ENCODE data around the gene MMRN2.

Gene MMRN2

GRCh38 chr10:86967481-86967941 lies 10.1 kb upstream of the MMRN2 start:
- no peak for TF ChIP-seq SIN3A (IDR thresholded peaks at IDR 0.05; ENCODE audit: borderline replicate concordance, insufficient read depth, low read length)
- no peak for TF ChIP-seq FOXP2 (optimal IDR thresholded peaks at IDR 0.05; ENCODE audit: borderline replicate concordance, extremely low read depth, extremely low read length, insufficient read depth)
- no peak for TF ChIP-seq TAF1 (IDR thresholded peaks at IDR 0.05; ENCODE audit: borderline replicate concordance, insufficient read depth, low read length)
- no peak for TF ChIP-seq POLR2AphosphoS5 (IDR thresholded peaks at IDR 0.05; ENCODE audit: low read depth, low read length)
- no peak for TF ChIP-seq REST (IDR thresholded peaks at IDR 0.05; ENCODE audit: insufficient read depth in 1 of 2, low read depth in 2 of 2, low read length in 2 of 2)

- TF ChIP-seq POLR2AphosphoS5 (IDR thresholded peaks at IDR 0.05; ENCODE audit: low read depth, low read length) = no peak
- no peak for TF ChIP-seq REST (IDR thresholded peaks at IDR 0.05; ENCODE audit: insufficient read depth in 1 of 2, low read depth in 2 of 2, low read length in 2 of 2)
- TF ChIP-seq TAF1 (IDR thresholded peaks at IDR 0.05; ENCODE audit: borderline replicate concordance, insufficient read depth, low read length) = no peak
- TF ChIP-seq FOXP2 (optimal IDR thresholded peaks at IDR 0.05; ENCODE audit: borderline replicate concordance, extremely low read depth, extremely low read length, insufficient read depth) = no peak
- no peak for TF ChIP-seq SIN3A (IDR thresholded peaks at IDR 0.05; ENCODE audit: borderline replicate concordance, insufficient read depth, low read length)
These were observed 8.7 kb upstream of the MMRN2 start for GRCh38 chr10:86965986-86966654.

- no peak for TF ChIP-seq POLR2AphosphoS5 (IDR thresholded peaks at IDR 0.05; ENCODE audit: low read depth, low read length)
- TF ChIP-seq FOXP2 (optimal IDR thresholded peaks at IDR 0.05; ENCODE audit: borderline replicate concordance, extremely low read depth, extremely low read length, insufficient read depth) = no peak
- TF ChIP-seq SIN3A (IDR thresholded peaks at IDR 0.05; ENCODE audit: borderline replicate concordance, insufficient read depth, low read length) = no peak
- TF ChIP-seq TAF1 (IDR thresholded peaks at IDR 0.05; ENCODE audit: borderline replicate concordance, insufficient read depth, low read length) = no peak
- TF ChIP-seq REST (IDR thresholded peaks at IDR 0.05; ENCODE audit: insufficient read depth in 1 of 2, low read depth in 2 of 2, low read length in 2 of 2) = no peak
These were observed 7.4 kb upstream of the MMRN2 start for GRCh38 chr10:86964847-86965190.

GRCh38 chr10:86964061-86964846 lies 6.8 kb upstream of the MMRN2 start:
- no peak for TF ChIP-seq FOXP2 (optimal IDR thresholded peaks at IDR 0.05; ENCODE audit: borderline replicate concordance, extremely low read depth, extremely low read length, insufficient read depth)
- no peak for TF ChIP-seq SIN3A (IDR thresholded peaks at IDR 0.05; ENCODE audit: borderline replicate concordance, insufficient read depth, low read length)
- TF ChIP-seq REST (IDR thresholded peaks at IDR 0.05; ENCODE audit: insufficient read depth in 1 of 2, low read depth in 2 of 2, low read length in 2 of 2) = no peak
- TF ChIP-seq POLR2AphosphoS5 (IDR thresholded peaks at IDR 0.05; ENCODE audit: low read depth, low read length) = no peak
- TF ChIP-seq TAF1 (IDR thresholded peaks at IDR 0.05; ENCODE audit: borderline replicate concordance, insufficient read depth, low read length) = no peak
